IPS-15b (cell line): ENCODE measurements around the gene CYP3A7.
"Not testable (repeated sequence)": the region's sequence is repeated elsewhere in the genome, so short reads cannot be mapped to it uniquely, and the experiment has no call there.

Experiments
- H3K27me3 ChIP-seq: one replicate; pipeline ENCODE4 v1.6.1; 2013; ENCODE audit warnings: low read length; ENCODE audit not compliant: control insufficient read depth, insufficient read depth
- H3K36me3 ChIP-seq: one replicate; pipeline ENCODE4 v1.6.1; 2013; ENCODE audit warnings: low read length; ENCODE audit not compliant: control insufficient read depth, insufficient read depth
- H3K4me1 ChIP-seq: one replicate; pipeline ENCODE4 v1.6.1; 2013; ENCODE audit warnings: mild to moderate bottlenecking, low read length; ENCODE audit not compliant: control insufficient read depth, insufficient read depth
- H3K4me3 ChIP-seq: one replicate; pipeline ENCODE4 v1.5.1; 2013; ENCODE audit warnings: low read depth, low read length
- H3K9ac ChIP-seq: one replicate; pipeline ENCODE4 v1.6.1; 2013; ENCODE audit warnings: low read depth, mild to moderate bottlenecking, low read length
- H3K9me3 ChIP-seq: one replicate; pipeline ENCODE4 v1.6.1; 2013; ENCODE audit warnings: mild to moderate bottlenecking, low read length; ENCODE audit not compliant: control insufficient read depth, insufficient read depth

CYP3A7 gene

DNA sequence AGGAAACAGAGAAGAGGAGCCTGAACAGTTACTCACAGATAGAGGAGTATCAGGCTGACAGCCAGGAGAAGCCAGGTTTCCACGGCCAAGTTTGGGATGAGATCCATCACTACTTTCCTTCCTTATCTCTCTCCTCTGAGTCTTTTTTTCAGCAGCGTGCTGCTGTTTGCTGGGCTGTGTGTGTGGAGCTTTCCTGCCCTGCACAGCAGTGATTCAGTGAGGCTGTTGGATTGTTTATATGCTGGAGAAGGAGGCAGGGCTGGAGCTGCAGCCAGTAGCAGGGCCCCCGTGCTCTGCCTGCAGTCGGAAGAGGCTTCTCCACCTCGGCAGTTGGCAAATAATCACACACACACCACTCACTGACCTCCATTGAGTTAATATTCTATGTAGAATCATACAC is at the start of gene CYP3A7:
Gene CYP3A7, minus strand, starts transcription at position 210 of the 400 bp plus-strand sequence. Its CDS starts 103 bp downstream, at position 107.
- Histone ChIP-seq H3K4me1 (no peaks in the 10 kb centered on the region), H3K9me3 (no peaks in the 10 kb centered on the region), H3K9ac (no peak within 1 kb of the TSS), H3K36me3 (no peaks in the 10 kb centered on the region), H3K27me3 (no peaks in the 10 kb centered on the region), H3K4me3 (no peak within 1 kb of the TSS)

DNA sequence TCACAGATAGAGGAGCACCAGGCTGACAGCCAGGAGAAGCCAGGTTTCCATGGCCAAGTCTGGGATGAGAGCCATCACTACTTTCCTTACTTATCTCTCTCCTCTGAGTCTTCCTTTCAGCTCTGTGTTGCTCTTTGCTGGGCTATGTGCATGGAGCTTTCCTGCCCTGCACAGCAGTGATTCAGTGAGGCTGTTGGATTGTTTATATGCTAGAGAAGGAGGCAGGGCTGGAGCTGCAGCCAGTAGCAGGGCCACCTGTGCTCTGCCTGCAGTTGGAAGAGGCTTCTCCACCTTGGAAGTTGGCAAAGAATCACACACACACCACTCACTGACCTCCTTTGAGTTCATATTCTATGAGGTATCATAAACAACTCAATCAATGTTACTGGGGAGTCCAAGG is 49.0 kb upstream of the CYP3A7 start, which contains the start of gene CYP3A4:
Gene CYP3A4, minus strand, starts transcription at position 178 of the 400 bp plus-strand sequence. Its CDS starts 103 bp downstream, at position 75.
- Histone ChIP-seq H3K9me3 (no peaks in the 10 kb centered on the region), H3K4me3 (no peak within 1 kb of the TSS), H3K27me3 (no peaks in the 10 kb centered on the region)

DNA sequence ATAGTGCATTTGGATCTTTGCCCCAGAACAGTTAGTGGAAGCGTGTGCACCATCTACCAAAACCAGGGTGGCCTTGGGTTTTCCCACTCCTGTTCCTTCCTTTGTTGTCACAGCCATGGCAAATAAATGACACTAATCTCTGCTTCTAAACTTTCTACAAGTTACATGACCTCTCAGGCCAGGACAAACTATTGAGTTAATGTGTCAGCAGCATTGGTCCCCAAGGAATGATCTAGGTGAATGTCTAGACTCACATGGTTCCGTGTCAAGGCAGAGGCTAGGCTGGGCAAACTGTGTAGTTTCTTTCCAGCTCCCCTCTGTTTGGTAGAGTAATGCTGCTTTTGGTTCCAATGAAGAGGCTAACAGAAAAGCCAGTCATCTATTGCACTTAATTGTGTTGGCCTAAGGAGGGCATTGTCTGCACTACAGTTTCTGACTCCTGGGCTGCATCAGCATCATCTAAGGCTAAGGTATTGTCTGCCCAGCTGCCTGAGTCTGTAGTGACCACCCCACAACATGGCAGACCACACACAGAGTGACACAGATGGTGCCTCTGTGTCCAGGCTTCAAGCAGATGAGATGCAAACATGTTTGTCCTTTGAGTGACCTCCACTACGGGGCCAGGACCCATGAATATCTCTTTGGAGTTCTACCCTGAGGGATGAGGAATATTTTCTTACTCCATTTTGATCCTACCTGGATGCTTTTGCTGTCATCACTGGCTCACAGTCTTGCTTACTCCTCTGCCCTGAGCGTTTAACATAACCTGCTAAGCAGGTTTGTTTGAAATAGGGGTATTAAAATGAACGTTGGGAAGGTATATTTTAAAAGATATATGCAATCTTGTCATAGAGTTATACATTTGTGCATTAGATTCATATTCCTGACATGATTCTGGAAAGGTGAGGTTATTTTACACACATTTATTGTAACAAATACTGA is 47.3 kb upstream of the CYP3A7 start:
- H3K4me1 ChIP-seq = no peaks in the 10 kb centered on the region
- H3K36me3 ChIP-seq = no peaks in the 10 kb centered on the region
- no peak overlapping the region for H3K9ac ChIP-seq
- no peaks in the 10 kb centered on the region for H3K9me3 ChIP-seq
- no peak overlapping the region for H3K4me3 ChIP-seq
- no peaks in the 10 kb centered on the region for H3K27me3 ChIP-seq

More for the DNA sequence above, 49.0 kb upstream of the CYP3A7 start, which contains the start of gene CYP3A4:
- Histone ChIP-seq H3K36me3 (no peaks in the 10 kb centered on the region), H3K9ac (no peak within 1 kb of the TSS), H3K4me1 (no peaks in the 10 kb centered on the region)

DNA sequence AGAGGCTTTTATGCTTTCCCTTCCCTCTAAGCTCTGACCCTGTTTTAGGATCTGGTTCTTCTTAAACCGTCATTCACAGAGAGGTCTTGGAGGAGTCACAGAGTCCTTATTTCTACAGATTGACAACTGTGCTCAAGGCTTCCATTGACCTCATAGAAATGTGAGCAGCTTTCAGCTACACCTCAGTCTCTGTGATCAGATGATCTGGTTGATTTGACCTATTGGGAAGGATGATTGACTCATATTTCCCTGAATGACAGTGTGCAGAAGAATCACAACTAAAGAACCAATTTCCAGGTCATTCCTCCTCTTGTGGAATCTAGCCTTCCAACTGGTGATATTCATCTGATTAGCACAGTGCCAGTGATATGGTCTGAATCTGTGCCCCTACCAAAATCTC is 45.6 kb upstream of the CYP3A7 start:
- H3K27me3 ChIP-seq = no peaks in the 10 kb centered on the region
- no peaks in the 10 kb centered on the region for H3K36me3 ChIP-seq
- no peak overlapping the region for H3K4me3 ChIP-seq
- H3K9me3 ChIP-seq = no peaks in the 10 kb centered on the region
- no peaks in the 10 kb centered on the region for H3K4me1 ChIP-seq
- H3K9ac ChIP-seq = no peak overlapping the region

DNA sequence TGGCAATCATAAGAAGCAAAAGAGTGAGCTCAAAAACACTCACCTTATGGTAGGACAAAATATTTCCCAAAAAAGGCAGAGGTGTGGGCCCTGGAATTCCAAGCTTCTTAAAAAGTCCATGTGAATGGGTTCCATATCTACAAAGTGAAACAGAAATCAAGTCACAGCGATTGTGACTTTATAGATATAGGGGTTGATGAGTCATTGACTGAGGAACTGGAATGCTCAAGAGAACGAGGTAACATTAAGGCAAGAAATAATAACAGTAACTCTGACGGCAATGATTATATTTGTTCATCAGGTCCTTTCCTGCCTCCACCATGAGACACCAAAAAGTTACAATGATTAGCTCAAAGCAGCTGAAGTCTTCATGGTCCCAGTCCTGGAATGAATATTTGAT is 45.0 kb upstream of the CYP3A7 start:
- H3K4me3 ChIP-seq = no peak overlapping the region
- H3K27me3 ChIP-seq = no peaks in the 10 kb centered on the region
- no peak overlapping the region for H3K9ac ChIP-seq
- H3K4me1 ChIP-seq = no peaks in the 10 kb centered on the region
- H3K36me3 ChIP-seq = no peaks in the 10 kb centered on the region
- no peaks in the 10 kb centered on the region for H3K9me3 ChIP-seq

DNA sequence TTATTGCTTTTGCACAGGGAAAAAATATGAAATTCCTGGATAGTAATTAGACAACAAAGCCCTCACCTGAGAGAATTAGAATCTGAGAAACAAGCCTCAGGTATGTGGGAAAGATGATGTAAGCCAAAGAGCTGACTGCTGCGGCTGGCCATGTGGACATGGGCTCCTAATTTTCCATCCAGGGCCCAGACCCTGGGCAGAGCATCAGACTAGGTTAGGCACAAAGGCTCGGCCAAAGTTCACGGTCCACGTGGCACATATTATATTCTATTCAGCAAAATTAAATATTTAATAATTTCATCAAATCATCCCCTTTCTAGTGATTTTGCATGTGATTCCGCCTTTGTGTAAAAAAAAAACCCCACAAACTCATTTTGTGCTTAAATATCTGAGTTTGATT is 43.9 kb upstream of the CYP3A7 start:
- Histone ChIP-seq H3K9ac (no peak overlapping the region), H3K27me3 (no peaks in the 10 kb centered on the region), H3K36me3 (no peaks in the 10 kb centered on the region), H3K4me1 (no peaks in the 10 kb centered on the region), H3K9me3 (no peaks in the 10 kb centered on the region), H3K4me3 (no peak overlapping the region)

DNA sequence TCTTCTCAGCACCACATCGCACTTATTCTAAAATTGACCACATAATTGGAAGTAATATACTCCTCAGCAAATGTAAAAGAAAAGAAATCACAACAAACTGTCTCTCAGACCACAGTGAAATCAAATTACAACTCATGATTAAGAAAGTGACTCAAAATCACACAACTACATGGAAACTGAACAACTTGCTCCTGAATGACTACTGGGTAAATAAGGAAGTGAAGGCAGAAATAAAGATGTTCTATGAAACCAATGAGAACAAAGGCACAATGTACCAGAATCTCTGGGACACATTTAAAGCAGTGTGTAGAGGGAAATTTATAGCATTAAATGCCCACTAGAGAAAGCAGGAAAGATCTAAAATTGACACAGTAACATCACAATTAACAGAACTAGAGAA is 38.4 kb upstream of the CYP3A7 start:
- H3K9ac ChIP-seq, H3K36me3 ChIP-seq, H3K9me3 ChIP-seq, H3K27me3 ChIP-seq, H3K4me3 ChIP-seq, H3K4me1 ChIP-seq: not testable (repeated sequence)

DNA sequence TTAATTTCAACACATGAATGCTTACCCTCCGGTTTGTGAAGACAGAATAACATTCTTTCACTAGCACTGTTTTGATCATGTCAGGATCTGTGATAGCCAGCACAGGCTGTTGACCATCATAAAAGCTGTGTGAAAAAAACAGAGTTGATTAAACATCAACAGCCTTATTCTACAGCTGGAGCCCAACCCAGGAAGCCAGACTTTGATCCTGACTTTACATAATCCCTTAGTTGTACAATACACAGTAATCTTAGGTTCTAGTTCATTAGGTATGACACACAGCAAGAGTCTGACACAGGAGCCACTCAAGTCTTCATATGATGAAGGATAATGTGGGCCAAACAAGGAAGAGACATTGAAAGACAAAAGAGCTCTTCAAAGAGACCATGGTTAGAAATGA is 37.6 kb upstream of the CYP3A7 start:
- no peak overlapping the region for H3K9ac ChIP-seq
- no peaks in the 10 kb centered on the region for H3K36me3 ChIP-seq
- no peaks in the 10 kb centered on the region for H3K27me3 ChIP-seq
- H3K4me1 ChIP-seq = no peaks in the 10 kb centered on the region
- no peaks in the 10 kb centered on the region for H3K9me3 ChIP-seq
- no peak overlapping the region for H3K4me3 ChIP-seq

DNA sequence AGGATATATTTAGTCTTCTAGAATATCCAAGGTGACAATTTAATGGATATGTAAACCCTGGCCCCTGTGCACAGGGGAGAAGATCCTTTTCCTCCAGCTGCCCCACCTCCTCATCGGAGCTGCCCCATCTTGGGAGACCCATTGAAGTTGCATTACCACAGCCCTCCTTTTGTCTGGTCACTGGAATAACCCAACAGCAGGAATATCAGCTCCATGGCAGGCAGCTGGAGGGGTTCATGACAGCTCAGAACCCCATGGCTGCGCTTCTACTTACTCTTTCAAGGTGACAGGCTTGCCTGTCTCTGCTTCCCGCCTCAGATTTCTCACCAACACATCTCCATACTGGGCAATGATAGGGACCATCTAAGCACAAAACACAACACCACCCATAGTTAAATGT is 34.5 kb upstream of the CYP3A7 start:
- H3K9ac ChIP-seq, H3K27me3 ChIP-seq, H3K36me3 ChIP-seq, H3K4me3 ChIP-seq, H3K4me1 ChIP-seq, H3K9me3 ChIP-seq: not testable (repeated sequence)

DNA sequence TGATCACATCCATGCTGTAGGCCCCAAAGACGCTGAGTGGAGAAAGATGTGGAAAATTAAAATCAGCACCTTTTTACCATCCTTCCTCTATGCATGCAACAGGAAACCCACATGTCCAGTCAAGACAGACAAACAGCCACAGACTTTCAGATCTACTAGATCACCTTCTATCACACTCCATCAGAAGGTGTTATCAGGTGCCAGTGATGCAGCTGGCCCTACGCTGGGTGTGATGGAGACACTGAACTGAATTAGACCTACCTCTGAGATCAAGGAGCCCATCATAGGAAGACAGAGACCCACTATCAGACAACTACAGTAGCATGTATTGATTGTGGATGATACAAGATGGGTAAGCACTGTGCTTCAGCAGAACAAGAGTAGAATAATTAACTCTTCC is 33.5 kb upstream of the CYP3A7 start:
- Histone ChIP-seq H3K36me3 (no peaks in the 10 kb centered on the region), H3K27me3 (no peaks in the 10 kb centered on the region), H3K4me3 (no peak overlapping the region), H3K9ac (no peak overlapping the region), H3K9me3 (no peaks in the 10 kb centered on the region), H3K4me1 (no peaks in the 10 kb centered on the region)

DNA sequence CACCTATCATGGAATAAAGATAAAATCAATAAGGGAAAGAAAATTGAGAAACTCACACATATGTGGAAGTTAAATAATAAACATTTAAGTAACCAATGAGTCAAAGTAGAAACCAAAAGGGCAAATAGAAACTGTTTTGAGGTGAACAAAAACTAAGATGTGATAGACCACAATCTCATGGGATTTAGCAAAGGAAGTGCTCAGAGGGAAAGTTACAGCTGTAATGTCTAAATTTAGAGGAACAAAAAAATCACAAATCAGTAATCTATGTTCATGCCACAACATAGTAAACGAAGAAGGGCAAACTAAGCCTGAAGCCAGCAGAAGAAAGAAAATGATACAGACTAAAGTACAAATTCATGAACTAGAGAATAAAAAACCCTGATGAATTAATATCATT is 32.7 kb upstream of the CYP3A7 start:
- H3K4me1 ChIP-seq = no peaks in the 10 kb centered on the region
- H3K9me3 ChIP-seq = no peaks in the 10 kb centered on the region
- H3K9ac ChIP-seq = no peak overlapping the region
- no peak overlapping the region for H3K4me3 ChIP-seq
- H3K27me3 ChIP-seq = no peaks in the 10 kb centered on the region
- H3K36me3 ChIP-seq = no peaks in the 10 kb centered on the region

DNA sequence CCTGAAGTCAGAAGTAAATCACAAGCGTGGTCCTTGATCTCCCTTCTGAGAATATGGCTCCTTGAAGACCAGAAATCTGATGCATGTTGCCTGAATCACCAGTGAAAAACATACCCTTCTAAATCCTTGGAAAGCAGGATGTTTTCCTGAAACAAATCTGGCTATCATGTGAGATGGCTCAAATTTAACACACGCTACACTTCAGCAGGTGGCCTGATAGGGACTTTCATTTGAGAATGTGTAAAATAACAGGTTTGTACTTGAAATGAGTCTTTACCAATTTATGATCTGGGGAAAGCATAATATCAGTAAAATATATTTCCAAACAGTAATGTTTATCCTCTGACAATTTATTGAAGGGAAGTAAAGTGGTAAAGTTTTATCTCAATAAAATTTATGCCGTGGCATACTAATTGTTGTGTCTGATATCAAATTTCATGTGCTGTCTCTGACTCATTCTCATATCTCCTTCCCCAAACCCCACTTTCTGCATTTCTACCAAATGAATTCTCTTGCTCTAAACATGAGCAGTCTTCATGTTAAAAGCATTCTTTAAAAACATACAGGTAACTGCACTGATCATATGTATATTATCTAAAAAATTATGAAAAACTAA is 31.6 kb upstream of the CYP3A7 start:
- Histone ChIP-seq H3K27me3 (no peaks in the 10 kb centered on the region), H3K9me3 (no peaks in the 10 kb centered on the region), H3K36me3 (no peaks in the 10 kb centered on the region), H3K4me3 (no peak overlapping the region), H3K4me1 (no peaks in the 10 kb centered on the region), H3K9ac (no peak overlapping the region)
